HG02973 (cell line): Measurements from ENCODE around the gene BLVRA.

Experiments used
- ATAC-seq: cut with Tn5 transposase; IDR thresholded peaks from one replicate; pipeline ENCODE4 v1.9.1; 2021; ENCODE audit warnings: moderate library complexity; ENCODE audit not compliant: unreplicated experiment

Gene BLVRA

GRCh38 chr7:43855176-43855575, 96.7 kb downstream of the BLVRA start:
- no peak for ATAC-seq

- ATAC-seq: no peak
These were observed 97.8 kb downstream of the BLVRA start for GRCh38 chr7:43856316-43856715.
